Natural killer cell (primary cell): ENCODE data around the gene CAPZA1. TPM values are rescaled to one million over a fixed set of nuclear protein-coding genes. Genes with fewer than 3 reads are reported as not detected.
A peak's percentile ranks its signal among the peaks of the same experiment; 100 is the strongest.

Experiments
- ATAC-seq, 3 donors: fragments of 150-1000 bp in 2 of 3; fragments of 200-7000 bp in 1 of 3; cut with Tn5 transposase; 1 replicate in 1 of 3; 2 replicates in 2 of 3; pipeline ENCODE4 v1.10.0; 2021; ENCODE audit warnings: mild to moderate bottlenecking in 2 of 3, moderate library complexity in 2 of 3
- DNase-seq, 2 donors: peaks; one replicate each; pipeline versions ENCODE4 v3.0.0 to v3.0.0-alpha.2; 2013 to 2021; ENCODE audit warnings: mixed read lengths in 1 of 2
- H3K27ac ChIP-seq: one replicate; pipeline ENCODE4 v1.5.1; 2013; ENCODE audit warnings: mild to moderate bottlenecking, low read length
- H3K27me3 ChIP-seq: one replicate; pipeline ENCODE4 v1.6.1; 2013; ENCODE audit warnings: low read length; ENCODE audit not compliant: control insufficient read depth, insufficient read depth
- H3K36me3 ChIP-seq: one replicate; pipeline ENCODE4 v1.6.1; 2013; ENCODE audit warnings: low read length; ENCODE audit not compliant: control insufficient read depth, insufficient read depth
- H3K4me1 ChIP-seq: one replicate; pipeline ENCODE4 v1.6.1; 2013; ENCODE audit warnings: low read length; ENCODE audit not compliant: control insufficient read depth, insufficient read depth
- H3K4me3 ChIP-seq: one replicate; pipeline ENCODE4 v1.5.1; 2013; ENCODE audit warnings: low read length
- H3K9me3 ChIP-seq: one replicate; pipeline ENCODE4 v1.6.1; 2013; ENCODE audit warnings: low read length; ENCODE audit not compliant: control insufficient read depth, insufficient read depth
- H3K27ac Mint-ChIP-seq, 2 donors: one replicate each; pipeline ENCODE4 v1.8.0; 2022; ENCODE audit warnings: mild to moderate bottlenecking in 2 of 2, mixed read lengths in 2 of 2, moderate library complexity in 1 of 2
- H3K27me3 Mint-ChIP-seq, 2 donors: one replicate each; pipeline ENCODE4 v1.8.0; 2022; ENCODE audit warnings: low read depth in 2 of 2, mixed read lengths in 2 of 2
- H3K36me3 Mint-ChIP-seq: one replicate; pipeline ENCODE4 v1.8.0; 2022; ENCODE audit warnings: mixed read lengths
- H3K4me1 Mint-ChIP-seq, 2 donors: one replicate each; pipeline ENCODE4 v1.8.0; 2022; ENCODE audit warnings: mixed read lengths in 2 of 2
- H3K4me3 Mint-ChIP-seq: one replicate; pipeline ENCODE4 v1.8.0; 2022; ENCODE audit warnings: mild to moderate bottlenecking, moderate library complexity, mixed read lengths
- H3K9me3 Mint-ChIP-seq, 2 donors: one replicate each; pipeline ENCODE4 v1.8.0; 2022; ENCODE audit warnings: mixed read lengths in 2 of 2
- WGBS: methylation state at CpG from one replicate; pipeline ENCODE4 v1.1.7; 2013; ENCODE audit warnings: missing lambda C conversion rate; ENCODE audit not compliant: insufficient coverage; 5-methylcytosine and 5-hydroxymethylcytosine counted together
- intact Hi-C: fragments of 100-400 bp; cut with micrococcal nuclease; formaldehyde crosslinking; loops from one replicate; pipeline ENCODE4 v1.14.2; 2022
- total RNA-seq, 4 donors: library from RNA; stranded (reverse); fragments of 120-200 nt in 1 of 4; gene quantifications; one replicate each; pipeline versions ENCODE4 v1.2.3 to v1.2.4, GENCODE V29; 2013 to 2022
- TF ChIP-seq, protein P1 (sequence below): fragments of 200-600 bp; IDR thresholded peaks from one replicate; pipeline ENCODE4 v1.8.0; 2022; ENCODE audit warnings: antibody characterized with exemption

Gene CAPZA1
- total RNA-seq, 3 donors from 2014 or later (not counting 1 experiment from before 2014, with no cell fraction given): 231 to 244 (median 233) TPM

DNA sequence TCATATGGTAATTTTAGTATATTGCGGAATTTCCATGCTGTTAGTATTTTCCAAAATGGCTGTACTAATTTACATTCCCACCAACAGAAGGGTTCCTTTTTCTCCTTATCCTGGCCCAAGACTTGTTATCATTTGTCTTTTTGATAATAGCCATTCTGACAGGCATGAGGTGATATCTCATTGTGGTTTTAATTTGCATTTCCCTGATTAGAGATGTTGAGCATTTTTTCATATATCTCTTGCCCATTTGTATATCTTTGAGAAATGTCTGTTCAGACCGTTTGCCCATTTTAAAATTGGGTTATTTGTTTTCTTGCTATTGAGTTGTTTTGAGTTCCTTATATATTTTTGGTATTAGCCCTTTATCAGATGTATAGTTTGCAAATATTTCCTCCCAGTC, 14.0 kb downstream of the CAPZA1 start:
- 60% methylated on average over 1 of the region's 2 CpGs for WGBS
- H3K4me3 ChIP-seq: no peak overlapping the region
- Mint-ChIP-seq H3K4me3 (no peak overlapping the region), H3K27ac (peak overlapping the region; percentile 79 to 92), H3K4me1 (peaks cover 81 to 84% of the 10 kb centered on the region in 2 donors), H3K9me3 (no peaks in the 10 kb centered on the region), H3K27me3 (no peaks in the 10 kb centered on the region), H3K36me3 (no peaks in the 10 kb centered on the region)
- H3K36me3 ChIP-seq: peaks cover 17% of the 10 kb centered on the region
- no peaks in the 10 kb centered on the region for H3K9me3 ChIP-seq
- no peaks in the 10 kb centered on the region for H3K27me3 ChIP-seq
- H3K27ac ChIP-seq: no peak overlapping the region
- ATAC-seq (no peak), DNase-seq (no peak)
- intact Hi-C loops: no loop called here
- TF ChIP-seq, protein P1, sequence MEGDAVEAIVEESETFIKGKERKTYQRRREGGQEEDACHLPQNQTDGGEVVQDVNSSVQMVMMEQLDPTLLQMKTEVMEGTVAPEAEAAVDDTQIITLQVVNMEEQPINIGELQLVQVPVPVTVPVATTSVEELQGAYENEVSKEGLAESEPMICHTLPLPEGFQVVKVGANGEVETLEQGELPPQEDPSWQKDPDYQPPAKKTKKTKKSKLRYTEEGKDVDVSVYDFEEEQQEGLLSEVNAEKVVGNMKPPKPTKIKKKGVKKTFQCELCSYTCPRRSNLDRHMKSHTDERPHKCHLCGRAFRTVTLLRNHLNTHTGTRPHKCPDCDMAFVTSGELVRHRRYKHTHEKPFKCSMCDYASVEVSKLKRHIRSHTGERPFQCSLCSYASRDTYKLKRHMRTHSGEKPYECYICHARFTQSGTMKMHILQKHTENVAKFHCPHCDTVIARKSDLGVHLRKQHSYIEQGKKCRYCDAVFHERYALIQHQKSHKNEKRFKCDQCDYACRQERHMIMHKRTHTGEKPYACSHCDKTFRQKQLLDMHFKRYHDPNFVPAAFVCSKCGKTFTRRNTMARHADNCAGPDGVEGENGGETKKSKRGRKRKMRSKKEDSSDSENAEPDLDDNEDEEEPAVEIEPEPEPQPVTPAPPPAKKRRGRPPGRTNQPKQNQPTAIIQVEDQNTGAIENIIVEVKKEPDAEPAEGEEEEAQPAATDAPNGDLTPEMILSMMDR: no peak
- peaks cover 22% of the 10 kb centered on the region for H3K4me1 ChIP-seq

DNA sequence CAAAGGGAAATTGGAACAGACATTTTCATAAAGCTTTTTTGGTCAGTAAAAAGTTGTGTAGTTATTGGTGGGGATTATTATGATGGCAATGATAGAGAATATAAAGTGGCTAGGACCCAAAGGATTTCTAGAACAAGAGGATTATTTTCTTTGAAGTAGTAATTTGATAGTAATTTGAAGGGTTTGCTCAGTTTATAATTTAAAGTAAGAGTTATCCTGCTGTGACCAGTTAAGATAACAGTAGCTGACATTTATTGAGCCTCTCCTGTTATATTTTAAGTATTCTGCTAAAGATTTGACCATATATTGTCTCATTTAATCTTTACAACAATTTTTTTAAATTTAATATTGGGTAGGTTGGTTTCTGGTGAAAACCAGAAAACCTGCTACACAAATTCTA, 14.7 kb downstream of the CAPZA1 start:
- Histone ChIP-seq H3K27me3 (no peaks in the 10 kb centered on the region), H3K4me3 (no peak overlapping the region), H3K27ac (no peak overlapping the region), H3K36me3 (peaks cover 14% of the 10 kb centered on the region), H3K9me3 (no peaks in the 10 kb centered on the region), H3K4me1 (peaks cover 19% of the 10 kb centered on the region)
- Mint-ChIP-seq H3K36me3 (no peaks in the 10 kb centered on the region), H3K4me3 (peak overlapping the region; percentile 43), H3K9me3 (no peaks in the 10 kb centered on the region), H3K27ac (peak overlapping the region; percentile 79 to 92), H3K4me1 (peaks cover 74 to 76% of the 10 kb centered on the region in 2 donors), H3K27me3 (no peaks in the 10 kb centered on the region)
- DNase-seq (no peak), ATAC-seq (no peak)
- TF ChIP-seq, protein P1: no peak
- intact Hi-C loops: no loop called here

DNA sequence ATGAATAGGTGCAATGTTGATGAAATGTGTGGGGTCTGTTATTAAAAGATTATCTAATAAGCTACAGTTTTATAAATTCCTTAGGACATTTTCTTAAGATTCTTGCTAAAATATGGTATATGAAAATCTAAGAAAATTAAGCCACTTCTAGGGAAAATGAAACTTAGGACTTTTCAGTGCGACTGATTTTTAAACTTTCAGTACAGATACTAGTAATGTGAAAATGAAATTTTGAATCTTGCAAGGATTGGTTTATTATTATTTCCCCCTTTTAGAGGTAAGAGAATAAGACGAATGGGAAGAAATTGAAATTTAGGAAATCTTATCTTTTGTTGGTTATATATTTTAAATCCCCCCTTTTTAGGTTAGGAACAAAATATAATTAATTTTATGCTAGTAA, 16.4 kb downstream of the CAPZA1 start:
- Mint-ChIP-seq H3K27me3 (no peaks in the 10 kb centered on the region), H3K4me1 (peaks cover 62 to 64% of the 10 kb centered on the region in 2 donors), H3K36me3 (no peaks in the 10 kb centered on the region), H3K27ac (peak overlapping the region; percentile 63 to 92), H3K9me3 (no peaks in the 10 kb centered on the region), H3K4me3 (peak overlapping the region; percentile 56)
- H3K4me1 ChIP-seq: peaks cover 14% of the 10 kb centered on the region
- peaks cover 2% of the 10 kb centered on the region for H3K36me3 ChIP-seq
- no peak for DNase-seq
- no peak overlapping the region for H3K4me3 ChIP-seq
- H3K27me3 ChIP-seq: no peaks in the 10 kb centered on the region
- H3K27ac ChIP-seq: no peak overlapping the region
- 50% methylated on average over 1 of the region's 2 CpGs for WGBS
- ATAC-seq: no peak
- intact Hi-C loops: no loop called here
- no peaks in the 10 kb centered on the region for H3K9me3 ChIP-seq
- TF ChIP-seq, protein P1: no peak

DNA sequence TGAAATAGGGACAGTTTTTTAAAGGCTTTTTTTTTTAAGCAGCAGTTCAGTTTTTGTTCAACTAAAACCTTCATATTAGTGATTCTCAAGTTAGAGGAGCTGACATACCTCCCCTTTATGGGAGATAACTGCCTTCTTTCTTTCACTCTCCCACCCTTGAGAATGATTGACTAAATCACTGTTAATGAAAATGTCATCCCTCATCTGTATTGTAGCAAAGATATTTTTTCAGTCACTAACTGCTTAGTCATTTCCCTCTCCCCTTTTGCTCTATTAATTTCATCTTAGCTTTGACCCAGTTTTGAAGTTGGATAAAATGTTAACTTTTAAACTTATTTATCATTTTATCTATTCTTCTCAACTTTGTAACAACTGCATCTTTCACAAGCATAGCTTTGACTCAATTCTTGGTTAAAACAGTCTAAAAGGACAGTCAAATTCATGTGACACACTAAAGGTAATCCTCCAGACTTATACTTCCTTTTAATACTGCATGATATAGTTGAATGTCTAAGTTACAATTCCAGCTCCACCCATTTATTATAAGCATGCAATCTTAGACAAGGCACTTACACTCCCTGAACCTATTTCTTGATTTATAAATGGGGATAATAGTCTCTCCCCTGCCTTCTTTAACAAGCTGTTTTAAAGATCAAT, 17.1 kb downstream of the CAPZA1 start:
- ATAC-seq (peak; percentile 34 to 56 (median 40)), DNase-seq (no peak)
- H3K27me3 ChIP-seq: no peaks in the 10 kb centered on the region
- H3K27ac ChIP-seq: peak overlapping the region; percentile 15
- TF ChIP-seq, protein P1: no peak
- Mint-ChIP-seq H3K36me3 (no peaks in the 10 kb centered on the region), H3K27me3 (no peaks in the 10 kb centered on the region), H3K27ac (peak overlapping the region; percentile 63 to 92), H3K4me1 (peaks cover 57% of the 10 kb centered on the region in 2 donors), H3K4me3 (peak overlapping the region; percentile 70), H3K9me3 (no peaks in the 10 kb centered on the region)
- H3K36me3 ChIP-seq: no peaks in the 10 kb centered on the region
- intact Hi-C loops: no loop called here
- H3K9me3 ChIP-seq: no peaks in the 10 kb centered on the region
- no peak overlapping the region for H3K4me3 ChIP-seq
- H3K4me1 ChIP-seq: peaks cover 14% of the 10 kb centered on the region
